Hematopoietic multipotent progenitor cell treated with erythropoietin and hydrocortisone succinate and interleukin-3 and kit ligand, for 6 days (in vitro differentiated cells): ENCODE results near the gene TGFB1.
"Not testable (repeated sequence)": the region's sequence is repeated elsewhere in the genome, so short reads cannot be mapped to it uniquely, and the experiment has no call there.

Experiments
- DNase-seq: peaks from one replicate; pipeline ENCODE4 v3.0.0-alpha.2; 2015

TGFB1 gene

DNA sequence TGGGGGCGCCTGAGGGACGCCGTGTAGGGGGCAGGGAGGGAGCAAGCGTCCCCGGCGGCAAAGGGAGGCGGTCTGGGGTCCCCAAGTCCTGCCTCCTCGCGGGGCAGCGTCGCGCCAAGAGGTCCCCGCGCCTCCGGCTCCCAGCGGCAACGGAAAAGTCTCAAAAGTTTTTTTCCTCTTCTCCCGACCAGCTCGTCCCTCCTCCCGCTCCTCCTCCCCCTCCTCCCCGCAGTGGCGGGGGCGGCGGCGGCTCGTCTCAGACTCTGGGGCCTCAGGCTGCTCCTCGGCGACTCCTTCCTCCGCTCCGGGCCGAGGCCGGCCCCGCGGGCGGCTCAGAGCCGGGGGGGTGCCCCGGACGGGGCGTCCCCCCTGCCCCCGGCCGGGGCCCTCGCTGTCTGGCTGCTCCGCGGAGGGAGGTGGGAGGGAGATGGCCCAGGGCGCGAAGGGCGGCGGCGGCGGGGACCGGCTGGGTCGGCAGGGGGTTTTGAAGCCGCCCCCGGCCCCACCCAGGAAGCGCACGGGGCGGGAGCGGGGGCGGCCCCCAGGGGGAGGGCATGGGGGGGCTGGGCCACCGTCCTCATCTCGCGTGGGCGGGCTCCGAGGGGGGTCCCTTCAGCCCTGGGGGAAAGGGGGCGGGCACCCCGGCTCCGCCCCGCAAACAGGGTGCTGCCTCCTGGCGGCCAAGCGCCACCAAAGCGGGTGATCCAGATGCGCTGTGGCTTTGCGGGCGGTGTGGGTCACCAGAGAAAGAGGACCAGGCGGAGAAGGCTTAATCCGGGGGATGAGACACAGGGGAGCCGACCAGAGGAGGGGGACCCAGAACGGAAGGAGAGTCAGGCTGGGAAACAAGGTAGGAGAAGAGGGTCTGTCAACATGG is at the start of gene TGFB1:
Gene TGFB1 (minus strand): TSS at position 457 of the 877 bp plus-strand sequence. CDS start 878 bp downstream, outside the sequence.
- DNase-seq = peak; percentile 94

DNA sequence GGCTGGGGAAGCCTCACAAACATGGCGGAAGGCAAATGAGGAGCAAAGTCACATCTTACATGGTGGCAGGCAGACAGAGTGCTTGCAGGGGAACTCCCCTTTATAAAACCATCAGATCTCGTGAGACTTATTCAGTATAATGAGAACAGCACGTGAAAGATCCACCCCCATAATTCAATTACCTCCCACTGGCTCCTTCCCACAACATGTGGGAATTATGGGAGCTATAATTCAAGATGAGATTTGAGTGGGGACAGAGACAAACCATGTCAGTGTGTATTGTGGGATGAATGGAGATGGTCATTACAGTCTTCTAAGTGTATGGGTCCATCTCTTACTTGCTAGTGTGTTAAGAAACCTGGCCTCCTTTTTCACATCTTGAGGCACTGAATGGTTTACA is 48.3 kb upstream of the TGFB1 start:
- no peak for DNase-seq

DNA sequence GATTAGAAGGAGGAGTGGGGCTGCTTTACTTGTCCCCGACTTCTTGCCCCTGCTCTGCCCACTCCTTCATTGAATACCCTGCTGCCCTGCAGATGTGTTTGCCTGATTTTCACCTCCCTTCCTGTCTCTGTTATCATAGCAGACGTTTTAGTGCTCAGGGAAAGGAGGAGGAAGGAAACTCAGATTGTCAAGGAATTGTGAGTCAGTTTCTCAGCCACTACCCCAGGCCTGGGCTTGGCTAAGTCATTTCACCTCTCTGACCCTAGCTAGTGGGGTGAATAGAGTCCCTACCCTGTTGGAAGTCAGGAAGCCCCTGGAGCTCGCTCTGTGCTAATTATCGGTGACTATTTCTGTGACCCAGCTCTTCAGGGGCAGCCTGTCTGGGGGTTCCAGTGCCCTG is 47.8 kb upstream of the TGFB1 start:
- DNase-seq = no peak

DNA sequence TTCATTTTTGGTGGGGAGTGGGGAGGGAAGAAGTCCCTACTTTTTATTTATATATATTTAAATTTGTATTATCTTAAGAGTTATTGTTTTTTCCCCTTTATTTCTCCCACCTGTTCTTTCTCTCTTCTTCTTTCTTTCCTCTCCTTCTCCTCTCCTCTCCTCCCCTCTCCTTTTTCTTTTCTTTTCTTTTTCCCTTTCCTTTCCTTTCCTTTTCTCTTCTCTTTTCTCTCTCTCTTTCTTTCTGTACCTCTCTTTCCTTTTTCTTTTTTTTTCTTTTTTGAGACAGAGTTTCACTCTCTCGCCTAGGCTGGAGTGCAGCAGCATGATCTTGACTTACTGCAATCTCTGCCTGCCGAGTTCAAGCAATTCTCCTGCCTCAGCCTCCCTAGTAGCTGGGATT is 45.8 kb upstream of the TGFB1 start:
- no peak for DNase-seq

DNA sequence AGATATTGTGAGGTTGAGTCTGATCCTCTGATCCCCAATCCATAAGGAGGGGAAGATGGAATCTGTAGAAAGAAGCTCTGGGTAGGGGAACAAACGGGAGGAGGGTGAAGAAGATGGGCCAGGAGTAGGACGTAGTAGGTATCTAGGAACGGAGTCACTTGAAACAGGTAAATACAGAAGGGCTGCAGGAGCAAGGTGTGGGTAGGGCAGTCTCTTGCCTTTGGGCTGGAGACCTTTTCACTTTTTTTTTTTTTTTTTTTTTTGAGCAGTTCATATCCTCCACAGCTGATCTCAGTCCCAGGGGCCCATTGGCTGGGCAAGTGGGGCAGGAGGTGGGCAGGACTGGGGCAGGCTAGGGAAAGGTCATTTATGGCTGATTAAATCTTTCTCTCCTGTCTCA is 45.4 kb upstream of the TGFB1 start:
- DNase-seq = no peak

DNA sequence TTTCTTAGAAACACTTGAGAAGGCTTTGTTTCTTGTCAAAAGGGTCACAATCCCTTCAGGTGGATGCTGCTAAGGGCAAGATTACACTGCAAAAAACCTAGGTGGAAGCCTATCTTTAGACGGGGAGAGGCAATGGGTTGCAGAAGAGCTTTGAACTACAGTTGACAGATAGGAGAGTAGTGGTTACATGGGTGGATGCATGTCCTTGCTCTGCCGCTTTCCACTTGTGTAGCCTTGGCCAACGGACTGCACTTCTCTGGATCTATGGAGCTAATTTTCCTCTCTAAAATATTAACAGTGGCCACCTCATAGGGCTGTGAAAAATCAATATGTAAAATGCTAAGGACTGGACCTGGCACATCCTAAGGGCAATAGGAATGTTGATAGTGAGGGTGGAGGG is 44.9 kb upstream of the TGFB1 start:
- DNase-seq = peak; percentile 52

DNA sequence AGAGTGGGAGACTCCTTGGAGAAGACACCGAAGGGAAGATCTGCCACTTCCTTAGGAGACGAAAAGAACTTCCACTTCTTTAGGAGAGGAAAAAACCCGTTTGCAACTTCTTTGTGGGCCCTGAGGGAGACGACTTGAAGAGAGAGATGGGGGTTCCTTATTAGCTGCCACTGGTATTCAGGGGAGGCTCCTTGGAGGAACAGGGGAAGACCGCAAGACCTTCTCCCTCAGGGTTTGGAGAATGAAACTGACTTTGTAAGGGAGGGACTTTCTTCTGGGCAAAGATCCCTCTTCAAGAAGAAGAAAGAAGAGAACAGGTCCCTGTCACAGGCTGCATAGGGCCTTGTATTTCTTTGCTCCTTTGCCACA is 44.3 kb upstream of the TGFB1 start:
- DNase-seq = peak; percentile 31

DNA sequence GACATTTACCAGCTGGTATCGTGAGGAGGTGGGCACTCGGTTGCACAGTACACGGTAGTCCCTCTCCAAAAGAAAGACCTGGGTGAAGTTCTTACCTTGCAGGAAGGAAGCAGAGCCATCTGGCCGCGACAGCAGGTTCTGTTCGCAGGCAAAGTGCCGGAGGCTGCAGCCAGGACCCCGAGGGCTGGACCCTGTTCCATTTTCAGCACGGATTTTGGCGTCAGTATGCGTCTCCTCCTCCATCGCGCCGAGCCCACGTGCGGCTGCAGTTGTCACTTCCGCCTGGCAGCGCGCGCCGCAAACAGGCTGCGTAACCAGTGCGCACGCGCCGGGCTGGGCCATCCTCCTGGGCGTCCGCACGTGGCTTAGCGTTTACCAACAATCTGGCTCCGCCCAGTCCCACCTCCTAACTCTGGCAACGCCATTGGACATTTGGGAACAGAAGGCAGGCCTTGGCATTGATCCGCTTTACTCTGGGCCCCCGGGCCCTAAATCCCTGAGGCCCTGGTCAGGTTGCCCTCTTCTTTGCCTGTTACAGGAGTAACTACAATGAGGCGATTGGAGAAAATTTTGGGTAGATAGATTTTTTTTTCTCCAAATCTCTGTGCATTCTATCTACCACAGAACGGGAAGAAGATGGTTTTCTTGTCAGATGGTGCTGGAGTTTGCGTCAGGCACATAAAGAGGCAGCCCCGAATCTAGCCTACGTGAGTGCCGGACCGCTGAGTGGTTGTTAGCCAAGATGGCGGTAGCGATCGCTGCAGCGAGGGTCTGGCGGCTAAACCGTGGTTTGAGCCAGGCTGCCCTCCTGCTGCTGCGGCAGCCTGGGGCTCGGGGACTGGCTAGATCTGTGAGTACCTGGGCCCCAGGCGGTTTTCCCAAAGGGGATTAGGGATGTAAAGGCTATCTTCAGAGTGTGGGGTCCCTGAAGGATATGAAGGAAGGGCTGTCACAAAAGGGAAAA is 43.6 kb upstream of the TGFB1 start, which contains the start of the genes BCKDHA and EXOSC5:
Gene BCKDHA (plus strand): TSS at position 733 of the 964 bp plus-strand sequence. CDS start 10 bp downstream, at position 743.
Gene EXOSC5 (minus strand): TSS at position 274 of the 964 bp plus-strand sequence. CDS start 31 bp downstream, at position 243.
- peak; percentile 100 for DNase-seq

DNA sequence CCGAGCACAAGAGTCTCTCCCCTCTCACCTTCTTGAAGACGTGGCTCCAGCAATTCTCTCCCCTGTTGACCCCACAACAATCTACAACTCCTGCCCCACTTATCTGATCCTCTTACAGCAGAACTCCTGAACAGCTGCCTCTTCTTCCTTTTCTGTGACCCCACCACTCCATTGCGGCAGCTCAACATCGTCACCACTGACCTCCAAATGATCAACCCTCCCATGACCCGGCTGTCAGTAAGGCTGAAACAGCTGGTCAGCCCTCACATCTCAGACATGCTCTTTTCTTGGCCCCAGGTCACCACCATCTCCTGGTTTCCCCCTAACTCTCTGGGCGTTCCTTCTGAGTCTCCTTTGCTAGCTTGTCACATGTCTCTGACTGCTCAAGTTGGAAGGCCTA is 41.6 kb upstream of the TGFB1 start:
- DNase-seq = no peak

DNA sequence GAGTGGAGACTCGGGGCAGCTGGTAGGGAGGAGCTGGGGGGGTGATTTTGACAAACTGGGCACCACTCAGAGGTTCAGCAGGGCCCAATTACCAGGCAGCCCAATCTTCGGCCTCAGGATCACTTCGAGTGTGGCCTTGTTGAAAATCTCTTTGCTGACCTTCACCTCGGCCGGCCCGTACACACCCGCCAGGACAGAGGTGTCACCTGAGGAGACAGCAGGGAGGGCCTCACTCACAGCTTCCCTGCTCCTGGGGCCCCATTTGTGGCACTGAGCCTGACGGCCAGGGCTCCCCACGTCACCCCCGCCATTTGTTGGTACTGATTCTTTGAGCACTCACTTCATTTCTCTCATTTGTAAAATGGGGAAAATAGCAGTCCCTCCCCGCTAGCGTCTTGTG is 39.1 kb upstream of the TGFB1 start:
- no peak for DNase-seq

DNA sequence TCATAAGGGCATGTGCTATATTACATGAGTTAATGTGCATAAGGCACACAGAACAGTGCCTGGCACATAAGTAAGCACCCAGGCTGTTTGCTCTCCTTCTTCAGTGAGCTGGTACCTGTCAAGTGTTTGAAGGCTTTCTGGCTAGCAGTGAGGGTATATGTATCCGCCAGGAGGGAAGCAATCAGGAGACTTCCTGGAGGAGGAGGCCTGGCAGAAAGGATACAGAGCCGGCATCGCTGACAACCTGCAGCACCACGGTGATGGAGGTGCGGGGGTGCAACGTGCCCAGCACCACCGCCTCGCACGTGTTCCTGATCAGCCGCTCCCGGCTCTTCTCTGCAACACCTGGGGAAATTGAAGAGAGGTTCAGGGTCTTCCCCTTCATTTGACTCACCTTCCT is 37.9 kb upstream of the TGFB1 start:
- DNase-seq = no peak

DNA sequence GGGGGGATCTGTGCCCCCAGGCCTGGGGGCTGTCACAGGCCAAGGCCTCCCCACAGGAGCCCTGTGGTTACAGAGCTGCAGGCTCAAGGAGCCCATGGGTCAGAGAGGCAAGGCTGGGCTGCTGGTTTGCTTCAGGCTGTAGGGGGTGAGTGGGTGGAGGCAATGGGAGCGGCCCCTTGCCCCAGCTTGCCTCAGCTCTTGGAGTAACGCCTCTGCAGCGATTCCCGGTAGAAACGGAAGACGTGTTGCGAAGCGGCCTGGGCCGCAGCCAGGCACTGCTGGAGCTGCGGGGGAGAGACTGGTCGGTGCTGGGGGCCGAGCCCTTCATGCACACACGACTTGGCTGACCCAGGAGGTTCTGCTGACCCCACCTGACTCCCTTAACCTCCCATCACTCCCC is 32.7 kb upstream of the TGFB1 start:
- no peak for DNase-seq

DNA sequence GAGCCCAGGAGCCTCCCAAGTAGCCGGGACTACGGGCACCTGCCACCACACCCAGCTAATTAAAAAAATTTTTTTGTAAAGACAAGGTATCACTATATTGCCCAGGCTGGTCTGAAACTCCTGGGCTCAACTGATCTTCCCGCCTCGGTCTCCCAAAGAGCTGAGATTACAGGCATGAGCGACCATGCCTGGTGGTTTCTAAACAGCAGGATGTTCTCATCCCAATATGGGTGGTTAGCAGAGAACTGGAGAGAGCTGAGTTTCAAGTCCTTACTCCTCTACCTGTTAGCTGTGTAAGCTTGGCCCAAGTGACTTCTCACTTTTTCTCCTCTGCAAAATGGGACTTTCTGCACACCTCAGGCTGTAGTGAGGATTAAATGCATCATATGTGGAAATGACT is 30.6 kb upstream of the TGFB1 start:
- no peak for DNase-seq

DNA sequence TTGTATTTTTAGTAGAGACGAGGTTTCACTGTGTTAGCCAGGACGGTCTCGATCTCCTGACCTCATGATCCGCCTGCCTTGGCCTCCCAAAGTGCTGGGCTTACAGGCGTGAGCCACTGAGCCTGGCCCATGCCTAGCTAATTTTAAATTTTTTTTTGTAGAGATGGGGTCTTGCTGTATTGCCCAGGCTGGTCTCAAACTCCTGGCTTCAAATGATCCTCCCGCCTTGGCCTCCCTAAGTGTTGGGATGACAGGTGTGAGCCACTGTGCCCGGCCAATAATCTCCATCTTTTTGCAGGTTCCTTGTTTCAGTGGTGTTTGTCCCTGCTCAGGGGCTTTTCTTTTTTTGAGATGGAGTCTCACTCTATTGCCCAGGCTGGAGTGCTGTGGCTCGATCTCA is 27.8 kb upstream of the TGFB1 start:
- DNase-seq = not testable (repeated sequence)

DNA sequence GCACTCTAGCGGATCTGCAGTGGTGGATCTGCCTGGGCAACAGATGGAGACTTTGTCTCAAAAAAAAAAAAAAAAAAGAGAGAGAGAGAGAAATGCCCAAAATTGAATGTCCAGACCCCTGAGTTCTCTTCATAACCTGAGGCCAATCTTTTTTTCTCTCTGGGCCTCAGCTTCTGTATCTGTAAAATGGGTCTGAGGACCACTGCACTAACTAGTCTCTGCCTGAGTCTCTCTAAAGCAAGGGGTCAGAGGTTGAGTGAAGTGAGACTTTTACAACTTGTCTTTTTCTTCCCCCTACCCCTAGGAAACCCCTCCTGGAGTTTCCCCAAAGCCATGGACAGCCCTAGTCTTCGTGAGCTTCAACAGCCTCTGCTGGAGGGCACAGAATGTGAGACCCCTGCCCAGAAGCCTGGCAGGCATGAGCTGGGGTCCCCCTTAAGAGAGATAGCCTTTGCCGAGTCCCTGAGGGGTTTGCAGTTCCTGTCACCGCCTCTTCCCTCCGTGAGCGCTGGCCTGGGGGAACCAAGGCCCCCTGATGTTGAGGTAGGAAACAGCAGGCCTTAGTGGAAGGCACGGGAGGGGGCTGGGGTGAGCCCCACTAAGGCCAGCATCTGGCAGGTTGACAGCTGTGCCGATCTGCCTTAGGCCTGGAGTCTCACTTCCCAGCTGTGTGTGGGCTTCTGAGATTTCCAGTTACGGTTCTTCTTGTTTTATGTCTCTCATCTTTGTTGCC is 24.4 kb upstream of the TGFB1 start:
- peak; percentile 60 for DNase-seq

DNA sequence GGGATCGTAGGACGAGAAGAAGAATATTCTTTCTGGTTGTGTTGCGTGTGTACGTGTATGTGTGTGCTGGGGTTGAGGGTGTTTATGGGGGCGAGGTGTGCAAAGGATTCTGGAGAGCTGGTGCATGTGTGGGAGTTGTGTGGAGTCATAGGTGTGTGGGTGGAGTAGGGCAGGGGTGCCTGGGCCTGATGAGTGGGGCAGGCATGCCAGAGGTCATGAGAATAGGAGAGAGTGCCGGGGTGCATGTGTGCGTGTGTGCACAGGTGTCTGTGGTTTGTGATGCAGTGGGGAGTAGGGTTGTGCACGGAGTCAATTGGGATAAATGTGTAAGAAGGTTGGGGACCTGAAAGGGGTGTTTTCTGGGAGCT is 23.3 kb upstream of the TGFB1 start:
- no peak for DNase-seq

DNA sequence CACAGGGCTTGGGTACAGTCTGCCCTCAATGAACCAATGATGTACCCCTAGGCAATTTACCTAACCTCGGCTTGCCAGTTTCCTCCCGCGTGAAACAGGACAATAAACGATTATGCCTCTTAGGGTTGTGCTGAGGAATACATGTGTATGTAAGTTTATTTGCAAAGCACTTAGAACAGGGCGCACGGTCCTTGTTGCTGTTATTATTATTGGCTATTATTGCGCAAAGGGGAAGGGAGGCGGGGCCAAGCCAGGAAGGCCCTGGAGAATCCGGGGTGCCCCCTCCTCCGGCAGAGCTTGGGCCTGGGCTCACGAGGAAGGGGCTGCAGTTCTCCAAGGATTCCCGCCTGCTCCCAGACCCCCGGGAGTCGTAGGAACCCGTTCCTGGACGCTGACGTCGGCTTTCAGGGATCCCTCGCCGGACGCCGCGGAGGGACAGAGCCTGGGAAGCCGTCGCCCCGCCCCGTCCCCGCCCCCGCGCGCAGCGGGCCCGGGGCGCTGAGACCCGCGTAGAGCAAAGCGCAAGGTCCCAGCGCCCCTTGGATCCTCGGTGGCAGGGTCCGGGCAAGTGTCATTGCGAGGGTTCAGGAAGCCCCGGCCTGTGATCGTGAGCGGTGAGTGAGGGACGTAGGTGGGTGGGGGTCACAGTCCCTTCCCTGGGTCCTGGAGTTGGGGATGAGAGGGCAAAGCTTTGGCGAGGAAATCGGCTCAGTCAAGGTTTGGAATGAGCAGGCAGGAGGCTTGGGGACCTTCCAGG is 22.7 kb upstream of the TGFB1 start, which contains the start of gene TMEM91:
Gene TMEM91 (plus strand): TSS at position 293 of the 757 bp plus-strand sequence. CDS start 1,777 bp downstream, outside the sequence.
- peak; percentile 58 for DNase-seq

DNA sequence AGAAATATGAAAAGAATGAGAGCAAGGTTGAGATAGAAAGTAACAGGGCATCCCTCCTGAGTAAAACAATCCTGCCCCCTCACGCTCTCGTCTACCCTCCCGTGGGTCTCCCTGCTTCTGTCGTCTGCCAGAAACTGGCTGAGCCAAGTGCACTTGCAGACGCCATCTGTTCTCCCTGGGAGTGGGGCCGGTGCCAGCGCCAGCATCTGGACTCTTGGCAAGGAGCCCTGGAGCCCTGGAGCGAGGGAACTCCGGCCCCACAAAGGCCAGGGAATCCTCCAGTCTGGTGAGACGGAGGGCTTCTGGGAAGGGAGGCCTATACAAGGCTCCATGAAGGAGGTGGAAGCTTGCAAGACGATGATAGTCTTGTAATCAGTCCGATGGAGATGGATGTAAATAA is 20.3 kb upstream of the TGFB1 start:
- DNase-seq = no peak

DNA sequence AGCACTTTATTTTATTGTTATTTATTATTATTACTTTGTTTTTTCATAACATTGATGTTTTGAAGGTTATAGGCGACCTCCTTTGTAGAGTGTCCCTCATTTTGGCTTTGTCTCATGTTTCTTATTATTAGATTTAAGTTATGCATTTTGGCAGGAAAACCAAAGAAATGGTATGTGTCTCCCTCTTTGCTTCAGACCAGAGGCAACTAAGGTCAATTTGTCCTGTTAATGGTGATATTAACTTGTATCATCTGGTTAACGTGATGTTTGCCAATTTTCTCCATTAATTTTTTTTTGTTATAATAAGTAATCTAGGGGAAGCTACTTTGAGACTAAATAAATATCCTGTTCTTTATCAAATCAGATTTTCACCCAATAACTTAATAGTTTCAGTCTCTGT is 18.8 kb upstream of the TGFB1 start:
- no peak for DNase-seq

DNA sequence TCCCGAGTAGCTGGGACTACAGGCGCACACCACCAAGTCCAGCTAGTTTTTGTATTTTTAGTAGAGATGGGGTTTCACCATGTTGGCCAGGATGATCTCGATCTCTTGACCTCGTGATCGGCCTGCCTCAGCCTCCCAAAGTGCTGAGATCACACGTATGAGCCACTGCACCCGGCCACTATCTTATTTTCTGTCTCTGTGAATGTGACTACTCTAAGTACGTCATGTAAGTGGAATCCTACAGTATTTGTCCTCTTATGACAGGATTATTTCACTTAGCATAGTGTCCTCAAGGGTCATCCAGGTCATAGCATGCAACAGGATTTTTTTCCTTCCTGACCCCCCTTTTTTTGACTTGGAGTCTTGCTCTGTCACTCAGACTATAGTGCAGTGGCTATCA is 17.8 kb upstream of the TGFB1 start:
- no peak for DNase-seq

DNA sequence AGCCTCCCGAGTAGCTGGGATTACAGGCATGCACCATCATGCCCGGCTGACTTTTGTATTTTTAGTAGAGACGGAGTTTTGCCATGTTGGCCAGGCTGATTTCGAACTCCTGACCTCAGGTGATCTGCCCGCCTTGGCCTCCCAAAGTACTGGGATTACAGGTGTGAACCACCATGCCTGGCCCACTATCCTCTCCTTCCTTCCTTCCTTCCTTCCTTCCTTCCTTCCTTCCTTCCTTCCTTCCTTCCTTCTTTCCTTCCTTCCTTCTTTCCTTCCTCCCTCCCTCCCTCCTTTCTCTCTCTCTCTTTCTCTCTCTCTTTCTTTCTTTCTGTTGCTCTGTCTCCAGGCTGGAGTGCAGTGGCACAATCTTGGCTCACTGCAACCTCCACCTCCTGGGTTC is 17.4 kb upstream of the TGFB1 start:
- not testable (repeated sequence) for DNase-seq

DNA sequence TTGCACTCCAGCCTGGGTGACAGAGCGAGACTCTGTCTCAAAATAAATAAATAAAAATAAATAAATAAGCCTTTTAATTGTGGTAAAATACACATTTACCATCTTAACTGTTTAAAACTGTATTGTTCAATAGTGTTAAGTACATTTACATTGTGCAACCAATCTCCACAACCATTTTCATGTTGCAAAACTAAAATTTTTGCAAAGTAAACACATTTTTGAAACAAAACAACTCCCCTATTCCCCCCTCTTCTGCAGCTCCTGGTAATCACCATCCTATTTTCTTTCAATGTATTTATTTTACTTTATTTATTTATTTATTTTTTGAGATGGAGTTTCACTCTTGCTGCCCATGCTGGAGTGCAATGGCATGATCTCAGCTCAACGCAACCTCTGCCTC is 16.0 kb upstream of the TGFB1 start:
- DNase-seq = no peak
